HT1080 (cell line): ENCODE measurements around the gene ARHGAP42. TPM values are rescaled to one million over a fixed set of nuclear protein-coding genes. Genes with fewer than 3 reads are reported as not detected.

Experiments
- DNase-seq: peaks from one replicate; pipeline ENCODE4 v3.0.0-alpha.2; 2015; ENCODE audit warnings: low read depth
- total RNA-seq: library from RNA; depleted of rRNA; stranded (reverse); fragments of >200 nt; shearing (Covaris generic); gene quantifications from 2 replicates; pipeline ENCODE4 v1.2.3, GENCODE V29; 2014

Gene ARHGAP42
- total RNA-seq, 1 experiment from 2014 or later = 9.9 TPM

DNA sequence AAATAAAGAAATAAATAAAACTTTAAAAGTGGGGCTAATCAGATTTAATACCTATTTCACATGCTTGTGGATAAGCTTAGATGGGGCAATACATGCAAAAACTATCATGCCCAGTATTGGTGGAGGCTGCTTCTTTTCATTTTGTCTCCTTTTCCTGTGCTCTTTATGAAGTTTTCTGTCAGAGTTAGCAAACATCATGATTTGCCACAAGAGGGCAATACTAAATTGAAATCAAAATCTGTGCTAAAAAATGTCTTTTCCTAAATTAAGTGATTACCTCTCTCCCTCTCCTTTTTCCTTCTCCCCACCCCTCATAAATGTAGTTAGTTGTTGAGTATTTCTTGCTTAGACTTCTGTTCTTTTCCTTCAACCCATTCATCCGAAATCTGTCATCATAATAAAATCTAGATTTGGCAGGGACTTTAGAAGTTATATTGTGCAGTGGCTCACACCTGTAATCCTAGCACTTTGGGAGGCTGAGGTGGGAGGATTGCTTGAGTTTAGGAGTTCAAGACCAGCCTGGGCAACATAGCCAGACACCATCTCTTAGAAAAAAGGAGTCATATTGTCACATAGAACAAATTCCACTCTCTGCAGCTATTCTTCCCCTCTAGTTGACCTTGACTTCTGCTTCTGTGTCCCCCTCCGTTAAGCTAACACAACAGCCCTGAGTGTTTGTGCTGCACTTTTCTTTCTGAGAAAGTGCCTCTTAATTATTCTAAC, 4.7 kb upstream of the ARHGAP42 start:
- DNase-seq = peak; percentile 55

DNA sequence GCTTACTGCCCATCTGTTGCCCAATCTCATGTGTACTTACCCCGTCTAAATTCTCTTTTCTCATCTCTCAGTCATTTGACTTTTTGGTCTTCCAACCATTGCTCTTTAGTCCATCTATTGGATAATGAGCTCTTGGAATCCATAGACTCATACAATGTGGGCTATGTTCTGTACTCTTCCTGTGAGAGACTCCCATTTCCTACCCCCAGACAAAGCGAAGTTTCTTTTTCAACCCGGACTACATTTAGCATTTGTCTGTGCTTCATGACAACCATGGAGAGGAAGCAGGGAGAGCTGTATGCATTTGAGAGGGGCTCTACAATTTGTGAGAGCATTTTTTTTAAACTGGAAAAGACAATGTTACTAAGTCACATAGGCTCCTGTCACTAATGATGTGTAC, 4.0 kb upstream of the ARHGAP42 start:
- no peak for DNase-seq

DNA sequence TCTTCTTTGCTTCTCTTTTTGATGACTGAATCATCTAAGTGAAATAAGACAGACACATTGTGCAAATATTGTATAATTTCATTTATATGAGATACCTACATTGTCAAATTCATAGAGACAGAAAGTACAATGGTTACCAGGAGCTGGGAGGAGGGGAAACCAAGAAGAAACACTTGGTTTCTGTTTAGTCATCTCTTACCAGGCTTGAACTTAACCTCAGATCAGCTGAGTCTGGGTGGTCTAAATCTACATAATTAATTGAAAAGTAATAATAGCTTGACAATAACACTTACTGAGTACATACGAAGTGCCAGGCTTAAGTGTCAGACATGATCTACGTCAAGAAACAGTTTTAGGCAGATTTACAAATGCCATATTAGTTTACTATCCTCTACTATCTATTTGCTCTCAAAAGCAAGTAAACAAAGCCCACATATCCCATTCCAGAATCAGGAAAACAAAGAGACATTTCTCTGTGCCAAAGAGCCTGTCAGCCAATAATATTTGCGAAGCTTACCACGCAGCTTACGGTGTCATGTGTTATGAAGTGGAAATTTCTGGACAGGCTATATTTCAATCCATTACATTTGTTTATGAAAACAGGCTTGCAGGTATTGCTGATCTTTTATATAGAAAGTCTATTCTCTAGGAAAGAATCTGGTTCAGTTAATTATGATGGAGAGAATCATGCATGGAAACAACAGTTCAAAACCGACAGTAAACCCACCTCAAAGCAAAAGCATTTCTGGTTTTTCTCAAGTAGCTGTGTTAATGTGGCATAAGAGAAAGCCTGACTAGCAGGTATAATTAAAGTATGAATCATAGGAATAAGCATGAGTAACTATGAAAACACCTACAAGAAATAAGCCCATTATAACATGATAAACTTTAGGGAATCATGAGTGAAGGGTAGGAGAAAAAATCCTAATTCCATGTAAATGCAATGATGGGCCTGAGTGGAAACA, 2.7 kb upstream of the ARHGAP42 start:
- DNase-seq = peak; percentile 71

DNA sequence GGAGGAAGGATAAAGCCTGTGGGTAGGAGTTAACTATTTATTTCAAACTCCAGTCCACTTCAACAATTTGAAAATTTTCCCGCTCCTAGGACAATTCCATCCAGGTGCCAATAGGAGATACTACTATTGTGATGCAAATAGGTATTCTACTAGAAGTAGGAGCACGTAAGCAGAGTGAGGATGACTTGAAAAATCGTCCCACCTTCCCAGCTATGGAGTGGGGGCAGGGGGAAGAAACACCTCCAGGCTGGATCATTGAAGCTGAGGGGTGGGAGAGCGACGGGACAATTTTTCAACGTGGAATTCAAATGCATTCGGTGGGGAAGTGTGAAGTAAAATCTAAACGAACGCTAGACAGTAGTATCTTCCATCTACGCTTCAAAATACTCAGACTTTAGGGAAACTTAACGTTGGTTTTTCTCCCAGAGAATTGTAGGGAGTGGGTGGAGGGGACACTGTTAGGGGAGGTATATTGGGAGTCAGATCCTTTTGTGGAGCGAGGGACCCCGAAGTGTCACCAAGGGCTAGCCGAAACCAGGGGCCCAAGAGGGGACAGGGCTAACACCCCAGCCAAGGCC, 523 bp upstream of the ARHGAP42 start:
- DNase-seq = no peak

DNA sequence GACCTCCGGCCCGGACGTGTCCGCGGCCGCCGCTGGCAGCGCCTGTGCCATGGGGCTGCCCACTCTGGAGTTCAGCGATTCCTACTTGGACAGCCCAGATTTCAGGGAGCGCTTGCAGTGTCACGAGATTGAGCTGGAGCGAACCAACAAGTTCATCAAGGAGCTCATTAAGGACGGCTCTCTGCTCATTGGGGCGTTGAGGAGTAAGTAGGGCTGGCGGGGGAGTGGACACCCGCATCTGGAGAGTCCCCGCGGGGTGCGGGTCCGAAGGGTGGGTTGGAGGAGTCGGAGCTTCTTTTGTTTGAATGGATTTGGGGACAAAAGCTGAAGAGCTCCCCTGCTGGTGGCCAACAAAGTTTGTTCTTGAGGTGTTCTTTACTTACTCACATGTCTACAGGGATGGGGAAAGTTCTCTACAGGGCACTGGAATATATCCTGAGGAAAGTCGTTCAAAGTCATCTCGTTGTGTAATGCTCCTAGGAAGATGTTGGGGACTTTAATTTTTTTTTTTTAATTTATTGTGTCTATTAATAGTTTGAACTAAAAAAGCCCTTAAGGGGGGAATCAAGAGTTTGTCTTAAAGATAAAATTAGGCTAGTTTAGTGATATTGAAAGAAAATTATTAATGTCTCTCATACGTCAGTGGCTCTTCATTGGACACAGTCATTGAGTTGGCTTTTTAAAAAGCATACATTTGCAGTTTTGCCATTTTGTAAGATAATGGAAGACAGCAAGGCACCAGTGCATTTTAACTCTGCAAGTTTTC, 725 bp downstream of the ARHGAP42 start:
- DNase-seq = peak; percentile 84

DNA sequence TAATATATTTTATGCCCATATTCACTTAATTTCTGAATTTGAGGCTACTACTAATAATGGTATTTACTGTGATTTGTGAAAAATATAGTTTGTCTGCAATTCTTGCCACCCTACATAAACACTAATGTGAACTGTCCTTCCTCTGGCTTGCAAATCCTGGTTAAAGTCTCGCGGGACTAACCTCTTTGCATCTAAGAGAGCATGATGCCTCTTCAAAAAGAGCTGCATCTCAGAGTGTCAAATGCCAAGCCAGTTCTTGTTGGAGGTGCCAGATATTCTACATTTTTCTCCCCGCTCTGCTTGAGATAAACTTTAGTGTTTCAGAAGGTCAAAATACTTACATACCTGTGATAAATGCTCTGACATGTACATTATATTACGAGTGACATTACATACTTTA, 2.1 kb downstream of the ARHGAP42 start:
- DNase-seq = no peak

DNA sequence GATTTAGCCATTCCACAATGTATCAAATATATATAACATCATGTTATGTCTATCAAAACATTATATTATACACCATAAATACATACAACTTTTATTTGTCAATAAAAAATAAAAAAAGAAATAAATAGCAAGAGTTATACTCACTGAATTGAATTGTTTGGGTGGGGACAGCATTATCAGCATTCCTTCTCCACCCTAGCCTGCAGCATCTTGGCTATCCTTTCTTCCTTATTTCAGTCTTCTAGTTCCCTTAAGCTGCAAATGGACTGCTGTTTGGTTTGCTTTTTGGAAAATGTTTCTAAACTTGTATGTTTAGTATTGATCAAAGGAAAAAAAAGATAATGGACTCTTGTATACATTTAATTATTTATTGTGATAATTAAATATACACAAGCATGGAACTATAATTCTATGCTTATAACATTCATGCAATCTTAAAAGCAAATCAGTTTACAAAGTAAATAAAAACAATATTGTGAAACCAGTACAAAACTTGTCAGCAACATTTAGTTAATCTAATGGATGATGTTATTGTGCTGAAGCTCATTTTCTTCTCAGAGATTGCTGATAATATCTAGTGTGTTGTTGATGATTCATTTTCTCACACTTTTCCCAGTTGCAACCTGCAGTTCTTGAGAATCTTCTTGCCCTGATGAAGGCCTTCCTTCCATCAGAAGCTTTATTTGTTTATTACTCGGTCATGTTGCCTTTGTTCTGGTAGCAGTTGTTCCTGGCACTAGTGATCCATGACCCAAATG, 5.0 kb downstream of the ARHGAP42 start:
- DNase-seq = no peak

DNA sequence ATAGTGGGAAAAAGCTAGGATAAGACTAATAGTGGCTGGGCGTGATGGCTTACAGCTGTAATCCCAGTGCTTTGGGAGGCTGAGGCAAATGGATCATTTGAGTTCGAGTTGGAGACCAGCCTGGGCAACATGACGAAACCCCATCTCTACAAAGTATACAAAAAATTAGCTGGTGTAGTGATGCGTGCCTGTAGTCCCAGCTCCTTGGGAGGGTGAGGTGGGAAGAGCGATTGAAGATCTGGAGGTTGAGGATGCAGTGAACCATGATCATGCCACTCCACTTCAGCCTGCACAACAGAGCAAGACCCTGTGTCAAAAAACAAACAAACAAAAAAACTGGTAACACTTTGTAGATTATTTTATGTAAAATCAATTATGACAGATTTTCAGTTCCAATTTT, 8.8 kb downstream of the ARHGAP42 start:
- DNase-seq = no peak

DNA sequence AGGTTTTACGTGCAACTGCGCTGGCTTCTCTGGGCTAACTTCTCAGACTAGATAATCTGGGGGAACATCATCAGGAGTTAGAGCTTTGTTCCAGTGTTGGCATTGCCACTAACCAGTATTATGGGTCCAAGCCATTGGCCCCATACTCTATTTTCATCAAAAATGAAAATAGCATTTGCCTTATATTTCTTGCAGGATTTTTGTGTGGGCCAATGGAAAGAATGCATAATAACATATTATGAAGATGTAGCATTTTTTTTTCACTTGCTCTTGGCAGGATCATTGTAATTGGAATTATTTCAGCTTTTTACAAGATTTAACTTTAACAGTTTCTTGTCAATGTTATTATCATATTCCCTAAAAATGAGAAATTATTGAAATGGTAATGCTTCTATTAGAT, 16.1 kb downstream of the ARHGAP42 start:
- no peak for DNase-seq

DNA sequence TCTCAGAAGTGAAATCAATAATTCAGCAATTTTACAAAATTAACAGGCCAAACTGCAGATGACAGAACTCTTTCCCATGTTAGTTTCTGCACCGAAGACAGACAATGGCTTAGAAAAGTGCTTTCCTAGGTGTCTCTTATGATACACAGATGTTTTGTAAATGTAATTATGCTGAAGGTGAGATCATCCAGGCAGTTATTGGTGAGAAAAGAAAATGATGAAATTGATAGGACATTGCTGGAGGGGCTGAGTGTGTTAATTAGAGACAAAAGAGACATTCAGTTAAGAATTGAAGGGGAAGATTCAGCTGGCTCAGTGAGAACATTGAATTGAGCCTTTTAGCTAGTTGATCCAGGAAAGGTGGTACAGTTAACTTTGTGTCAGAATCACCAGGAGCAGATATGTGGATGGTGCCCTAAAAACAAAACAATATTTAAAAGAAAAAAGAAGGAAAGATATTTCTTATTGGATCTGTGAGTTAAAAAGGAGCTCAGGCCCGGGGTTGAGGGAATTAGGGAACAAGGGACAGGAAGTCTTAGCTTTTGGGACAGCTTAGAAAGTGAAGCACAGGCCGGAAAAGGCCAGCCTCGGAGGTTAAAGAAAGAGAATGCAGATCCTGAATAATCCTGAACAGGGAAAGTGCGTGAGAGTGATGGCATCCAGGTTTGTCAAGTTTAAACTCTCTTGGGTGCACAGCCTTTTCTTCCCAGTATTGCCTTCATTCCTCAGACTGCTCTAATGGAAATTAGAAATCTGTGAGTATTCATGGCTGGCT, 16.9 kb downstream of the ARHGAP42 start:
- DNase-seq = no peak

DNA sequence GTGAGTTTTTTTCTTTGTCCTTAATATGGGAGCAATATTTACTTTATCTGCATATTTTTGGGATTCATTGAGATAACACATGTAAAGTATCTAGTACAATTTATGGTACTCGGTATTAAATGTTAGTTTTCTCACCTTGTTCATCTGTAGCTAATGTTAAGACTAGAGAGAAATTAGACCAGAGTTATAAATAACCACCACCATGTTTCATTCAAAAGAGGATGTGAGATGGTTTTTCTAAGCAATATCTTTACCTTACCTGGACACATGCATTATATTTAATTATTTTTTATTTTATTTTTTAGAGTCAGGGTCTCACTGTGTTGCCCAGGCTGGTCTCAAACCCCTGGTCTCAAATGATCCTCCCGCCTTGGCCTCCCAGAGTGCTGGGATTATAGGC, 18.4 kb downstream of the ARHGAP42 start:
- no peak for DNase-seq

DNA sequence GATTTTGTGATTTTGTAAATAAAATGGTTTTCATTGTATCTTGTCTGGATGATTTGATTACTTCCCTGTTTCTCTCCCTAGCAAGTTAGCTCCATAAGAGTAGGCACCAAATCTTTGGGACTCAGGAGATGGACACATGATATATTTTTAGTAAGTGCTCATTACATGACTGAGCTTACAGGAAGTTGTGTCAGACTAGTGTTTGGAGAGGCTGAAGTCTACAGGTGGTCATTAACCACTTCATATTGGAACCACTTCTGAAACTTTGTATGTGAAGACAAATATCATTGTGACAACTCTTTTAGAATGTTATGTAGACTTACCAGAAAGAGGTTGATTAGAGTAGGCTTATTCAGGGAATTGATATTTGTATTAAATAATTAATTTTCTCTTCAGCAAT, 19.1 kb downstream of the ARHGAP42 start:
- DNase-seq = peak; percentile 48

DNA sequence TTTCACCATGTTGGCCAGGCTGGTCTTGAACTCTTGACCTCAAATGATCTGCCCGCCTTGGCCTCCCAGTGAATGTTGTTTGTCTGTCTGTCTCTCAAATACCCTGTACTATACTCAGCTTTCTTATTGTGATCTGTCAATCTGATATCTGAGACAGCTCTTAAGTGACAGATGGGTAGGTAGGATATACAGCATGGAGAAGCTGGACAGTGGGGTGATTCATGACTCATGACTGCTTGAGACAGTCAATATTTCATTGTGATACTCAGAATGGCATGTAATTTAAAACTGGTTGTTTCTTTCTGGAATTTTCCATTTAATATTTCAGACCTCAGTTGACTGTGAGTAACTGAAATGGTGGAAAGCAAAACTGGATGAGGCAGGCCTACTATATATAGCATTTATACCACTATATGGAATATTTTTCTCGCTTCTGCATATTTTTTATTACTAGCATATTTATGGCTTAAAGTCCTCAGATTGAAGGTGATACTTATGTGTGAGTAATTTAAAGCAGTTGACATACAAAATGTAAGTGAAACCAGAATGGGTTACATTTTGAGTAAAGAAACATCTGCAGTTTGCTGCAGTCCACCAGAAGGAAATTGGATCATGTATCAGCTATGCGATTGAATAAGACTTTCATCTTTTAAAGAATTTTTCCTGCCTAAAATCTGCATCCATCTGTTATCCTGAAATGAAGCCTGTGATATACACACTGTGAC, 22.3 kb downstream of the ARHGAP42 start:
- peak; percentile 66 for DNase-seq

DNA sequence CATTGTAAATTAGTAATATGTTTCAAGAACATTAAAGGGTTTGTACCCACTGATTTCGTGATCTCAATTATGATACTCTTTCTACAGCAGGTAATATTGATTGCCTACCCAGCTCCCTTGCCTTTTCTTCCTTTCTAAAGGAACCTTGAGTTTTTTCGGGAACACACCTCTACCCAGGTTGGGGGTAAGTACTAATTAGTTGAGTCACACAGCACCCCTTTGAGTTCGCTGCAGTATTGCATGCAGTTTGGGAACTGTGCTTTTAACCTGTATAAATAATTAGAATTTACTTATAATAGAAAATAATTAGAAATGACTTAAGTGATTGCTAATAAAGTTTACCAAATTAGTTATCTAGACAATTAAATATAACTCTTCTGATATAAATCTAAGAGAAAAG, 24.9 kb downstream of the ARHGAP42 start:
- no peak for DNase-seq

DNA sequence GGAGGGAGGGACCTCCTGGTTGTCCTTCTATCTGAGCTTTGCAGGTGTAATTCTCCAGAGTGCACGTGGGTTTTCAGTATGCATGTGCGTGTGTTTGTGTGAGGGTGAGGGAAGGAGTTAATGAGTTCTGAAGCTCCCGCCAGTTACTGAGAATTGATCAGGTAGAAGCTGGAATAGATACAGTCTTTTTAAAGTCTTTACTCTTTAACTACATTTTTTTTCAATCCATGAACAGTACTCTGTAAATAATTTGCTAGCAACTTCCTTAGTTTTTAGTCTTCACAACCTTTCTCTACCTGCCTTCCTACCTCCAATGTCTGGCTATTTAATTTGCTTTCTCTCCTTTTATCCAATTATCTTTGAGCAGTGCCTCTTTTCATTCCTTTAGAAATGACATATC, 25.5 kb downstream of the ARHGAP42 start:
- no peak for DNase-seq

DNA sequence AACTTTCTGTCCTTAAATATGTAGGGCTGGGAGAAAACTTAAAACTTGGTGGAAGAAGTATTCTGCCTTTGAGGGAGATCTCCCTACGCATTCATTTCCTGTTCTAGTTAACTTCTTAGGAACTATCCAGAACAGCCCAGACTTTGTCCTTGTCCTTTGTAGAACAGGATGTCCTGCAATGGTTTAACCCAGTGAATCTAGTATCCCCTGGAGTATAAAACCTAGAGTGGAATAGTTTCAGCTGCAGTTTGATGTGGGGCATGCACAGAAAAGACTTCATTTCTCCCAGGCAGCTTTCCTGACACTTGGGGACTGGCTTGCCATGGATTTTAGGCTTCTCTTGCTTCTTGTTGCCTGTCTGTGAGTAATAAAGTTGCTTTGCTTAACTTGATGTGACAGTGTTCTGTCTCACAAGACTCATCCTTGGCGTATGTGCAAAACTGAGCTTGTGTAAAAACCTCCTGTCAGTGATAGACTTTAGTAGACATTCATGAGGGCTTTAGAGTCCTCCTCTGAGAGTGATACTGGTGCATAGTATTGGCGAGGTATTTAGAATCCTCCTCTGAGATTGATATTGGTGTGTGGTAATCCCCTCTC, 28.2 kb downstream of the ARHGAP42 start:
- DNase-seq = no peak

DNA sequence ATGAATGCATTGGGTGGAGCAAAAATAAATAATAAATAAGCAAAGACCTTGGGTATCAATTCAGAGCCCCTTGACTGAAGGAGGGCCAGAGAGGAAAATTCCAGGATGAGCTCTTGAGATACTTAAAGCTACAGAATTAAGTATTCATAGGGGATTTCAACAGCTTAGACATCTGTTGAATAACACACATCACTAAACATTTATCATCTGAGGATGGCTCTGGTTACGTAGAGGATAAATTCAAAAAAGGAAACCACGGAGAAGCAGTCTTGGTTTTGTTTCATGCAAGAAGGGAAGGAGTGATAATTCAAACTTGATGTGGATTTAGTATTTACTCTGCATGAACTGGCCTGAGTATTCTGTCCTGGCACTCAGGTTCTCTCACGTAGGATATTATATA, 29.8 kb downstream of the ARHGAP42 start:
- DNase-seq = no peak

DNA sequence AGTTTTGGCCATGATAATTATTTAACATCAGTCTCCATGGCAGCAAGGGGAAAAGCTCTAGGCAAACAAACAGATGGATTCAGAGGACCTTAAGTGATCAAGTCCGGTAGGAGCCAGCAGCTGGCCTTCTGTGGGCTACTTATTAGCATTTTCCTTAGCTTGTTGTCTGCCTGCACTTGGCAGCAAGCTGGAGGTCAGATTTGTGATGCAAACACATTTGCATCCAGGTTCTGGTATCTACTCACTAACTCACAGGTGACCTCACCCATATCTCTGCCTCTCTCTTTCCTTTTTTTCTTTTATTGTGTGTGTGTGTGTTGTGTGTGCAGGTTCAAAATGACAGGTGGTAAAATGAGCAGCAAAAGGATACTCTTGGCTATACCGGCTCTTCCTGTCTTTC, 32.3 kb downstream of the ARHGAP42 start:
- DNase-seq = peak; percentile 57

DNA sequence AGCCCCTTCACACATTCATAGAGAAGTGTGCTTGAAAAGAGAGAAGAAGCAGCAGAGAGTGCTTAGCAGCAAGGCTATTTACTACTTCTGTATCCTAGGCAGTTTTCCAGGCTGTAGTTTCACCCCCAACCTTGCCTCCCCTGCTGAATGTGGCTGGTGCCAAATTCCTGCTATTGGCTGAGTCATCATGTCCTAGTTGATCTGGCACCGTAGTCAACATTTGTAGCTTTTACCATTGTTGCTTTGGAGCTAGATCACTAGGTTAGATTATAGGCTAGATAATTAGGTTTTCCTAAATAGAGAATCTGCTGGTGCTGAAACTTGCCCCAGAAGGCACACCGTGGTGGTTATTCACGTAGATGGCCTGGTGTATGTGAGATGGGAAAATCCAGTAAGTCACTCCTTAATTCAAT, 32.7 kb downstream of the ARHGAP42 start:
- DNase-seq = peak; percentile 89
